K562 (cell line): ENCODE results near the gene ARL6IP4.

ENCODE experiments used
- CTCF ChIP-seq, 3 experiments: IDR thresholded peaks in 2 of 3; conservative IDR thresholded peaks in 1 of 3; 2 replicates each; pipeline ENCODE4 v1.5.1; 2011 to 2012; ENCODE audit warnings: low read length in 3 of 3, mild to moderate bottlenecking in 3 of 3, control low read depth in 2 of 3, improper control_type of control experiment in 1 of 3, inconsistent platforms in 1 of 3, low read depth in 1 of 3, mixed read lengths in 1 of 3, moderate library complexity in 1 of 3; ENCODE audit not compliant: insufficient read depth in 2 of 3
- EGR1 ChIP-seq: fragments of 450-650 bp; conservative IDR thresholded peaks from 2 replicates; pipeline ENCODE4 v1.6.1; 2017; ENCODE audit warnings: mild to moderate bottlenecking
- HBP1 ChIP-seq: fragments of 450-650 bp; formaldehyde crosslinking; IDR thresholded peaks from 2 replicates; pipeline ENCODE4 v1.4.0; 2022; ENCODE audit warnings: missing genetic modification characterization
- IRF1 ChIP-seq: sonication (generic); formaldehyde crosslinking; IDR thresholded peaks from 2 replicates; pipeline ENCODE4 v1.8.0; 2022; ENCODE audit warnings: missing genetic modification reagents, mild to moderate bottlenecking, borderline replicate concordance

GRCh38 chr12:123021688-123022604, 41.5 kb downstream of the ARL6IP4 start:
- TF ChIP-seq CTCF (IDR thresholded peaks at IDR 0.05 in 2 of 3, conservative IDR thresholded peaks at IDR 0.05 in 1 of 3; ENCODE audit: insufficient read depth in 2 of 3, low read depth in 1 of 3, low read length in 3 of 3) (no peak), EGR1 (no peak), HBP1 (CRISPR knock-in tag) (no peak), IRF1 (CRISPR knock-in tag) (no peak)
